HG02763 (cell line): Measurements from ENCODE around the gene BTRC.

Experiments
- ATAC-seq: cut with Tn5 transposase; IDR thresholded peaks from one replicate; pipeline ENCODE4 v1.9.1; 2021; ENCODE audit warnings: mild to moderate bottlenecking, moderate library complexity; ENCODE audit not compliant: unreplicated experiment

BTRC gene

GRCh38 chr10:101513733-101514132 is 159.8 kb downstream of the BTRC start:
- no peak for ATAC-seq

- ATAC-seq: no peak
Observed at GRCh38 chr10:101525848-101526247, 171.9 kb downstream of the BTRC start.

- ATAC-seq: no peak
Observed at GRCh38 chr10:101529207-101529606, 175.2 kb downstream of the BTRC start.

- no peak for ATAC-seq
Observed at GRCh38 chr10:101529725-101530553, 176.0 kb downstream of the BTRC start.

- ATAC-seq: no peak
Observed at GRCh38 chr10:101535949-101536348, 182.0 kb downstream of the BTRC start.

GRCh38 chr10:101536800-101537199 is 182.8 kb downstream of the BTRC start:
- no peak for ATAC-seq

- ATAC-seq: no peak
Observed at GRCh38 chr10:101538446-101538845, 184.5 kb downstream of the BTRC start.

- no peak for ATAC-seq
Observed at GRCh38 chr10:101545898-101546297, 191.9 kb downstream of the BTRC start.

- ATAC-seq: no peak
Observed at GRCh38 chr10:101550965-101551364, 197.0 kb downstream of the BTRC start.

- no peak for ATAC-seq
Observed at GRCh38 chr10:101552442-101552841, 198.5 kb downstream of the BTRC start.

- no peak for ATAC-seq
Observed at GRCh38 chr10:101557541-101557940, 203.6 kb downstream of the BTRC start.

- no peak for ATAC-seq
Observed at GRCh38 chr10:101558204-101558603, 204.2 kb downstream of the BTRC start.

- ATAC-seq: no peak
Observed at GRCh38 chr10:101558671-101559595, 205.0 kb downstream of the BTRC start.

- ATAC-seq: no peak
Observed at GRCh38 chr10:101559596-101560297, 205.8 kb downstream of the BTRC start.

- ATAC-seq: no peak
Observed at GRCh38 chr10:101560298-101561067, 206.5 kb downstream of the BTRC start.

GRCh38 chr10:101561068-101561915 is 207.3 kb downstream of the BTRC start:
- no peak for ATAC-seq

GRCh38 chr10:101562231-101562630 is 208.3 kb downstream of the BTRC start:
- no peak for ATAC-seq

GRCh38 chr10:101563007-101563406 is 209.0 kb downstream of the BTRC start:
- ATAC-seq: no peak

- no peak for ATAC-seq
Observed at GRCh38 chr10:101563497-101564040, 209.6 kb downstream of the BTRC start.
